Measurements from ENCODE around the gene TEX13A.

TEX13A gene

GRCh38 chrX:105179644-105180043 is 40.9 kb downstream of the TEX13A start:
- TF ChIP-seq, protein P1, sequence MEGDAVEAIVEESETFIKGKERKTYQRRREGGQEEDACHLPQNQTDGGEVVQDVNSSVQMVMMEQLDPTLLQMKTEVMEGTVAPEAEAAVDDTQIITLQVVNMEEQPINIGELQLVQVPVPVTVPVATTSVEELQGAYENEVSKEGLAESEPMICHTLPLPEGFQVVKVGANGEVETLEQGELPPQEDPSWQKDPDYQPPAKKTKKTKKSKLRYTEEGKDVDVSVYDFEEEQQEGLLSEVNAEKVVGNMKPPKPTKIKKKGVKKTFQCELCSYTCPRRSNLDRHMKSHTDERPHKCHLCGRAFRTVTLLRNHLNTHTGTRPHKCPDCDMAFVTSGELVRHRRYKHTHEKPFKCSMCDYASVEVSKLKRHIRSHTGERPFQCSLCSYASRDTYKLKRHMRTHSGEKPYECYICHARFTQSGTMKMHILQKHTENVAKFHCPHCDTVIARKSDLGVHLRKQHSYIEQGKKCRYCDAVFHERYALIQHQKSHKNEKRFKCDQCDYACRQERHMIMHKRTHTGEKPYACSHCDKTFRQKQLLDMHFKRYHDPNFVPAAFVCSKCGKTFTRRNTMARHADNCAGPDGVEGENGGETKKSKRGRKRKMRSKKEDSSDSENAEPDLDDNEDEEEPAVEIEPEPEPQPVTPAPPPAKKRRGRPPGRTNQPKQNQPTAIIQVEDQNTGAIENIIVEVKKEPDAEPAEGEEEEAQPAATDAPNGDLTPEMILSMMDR (IDR thresholded peaks at IDR 0.05): no peak
- Histone ChIP-seq H3K9me3 (no peaks in the 10 kb centered on the region), H3K4me1 (ENCODE audit: control insufficient read depth in 1 of 2, insufficient read depth in 1 of 2, low read depth in 1 of 2, low read length in 1 of 2) (no peaks in the 10 kb centered on the region), H3K27me3 (no peaks in the 10 kb centered on the region), H3K4me3 (ENCODE audit: low read depth in 1 of 2, low read length in 1 of 2) (no peak overlapping the region), H3K36me3 (no peaks in the 10 kb centered on the region), H3K27ac (no peak overlapping the region)

- no peaks in the 10 kb centered on the region for H3K36me3 ChIP-seq
- TF ChIP-seq, protein P1 (IDR thresholded peaks at IDR 0.05): no peak
- H3K4me1 ChIP-seq (ENCODE audit: control insufficient read depth in 1 of 2, insufficient read depth in 1 of 2, low read depth in 1 of 2, low read length in 1 of 2): no peaks in the 10 kb centered on the region
- H3K4me3 ChIP-seq (ENCODE audit: low read depth in 1 of 2, low read length in 1 of 2): no peak overlapping the region
- H3K27me3 ChIP-seq: no peaks in the 10 kb centered on the region
- no peaks in the 10 kb centered on the region for H3K9me3 ChIP-seq
- no peak overlapping the region for H3K27ac ChIP-seq
Observed at GRCh38 chrX:105173071-105173470, 47.4 kb downstream of the TEX13A start.

Measured in neutrophil (primary cell).